OCI-LY1 (cell line): ENCODE data around the gene GFOD2.

Experiments used
- H2AFZ ChIP-seq: fragments of 200-600 bp; sonication (generic), shearing (Covaris generic); 2 replicates; pipeline ENCODE4 v1.6.0; 2014; ENCODE audit warnings: antibody characterized with exemption, mild to moderate bottlenecking, low read length
- H3F3A ChIP-seq: fragments of 200-600 bp; sonication (generic), shearing (Covaris generic); 2 replicates; pipeline ENCODE4 v1.6.0; 2014; ENCODE audit warnings: mild to moderate bottlenecking, antibody characterized with exemption, low read length, moderate library complexity; ENCODE audit not compliant: insufficient read depth
- H3K27ac ChIP-seq: fragments of 200-600 bp; sonication (generic); 2 replicates; pipeline ENCODE4 v1.5.1; 2014; ENCODE audit warnings: low read length, mixed run types, mild to moderate bottlenecking, low read depth; ENCODE audit not compliant: poor library complexity, severe bottlenecking
- H3K27me3 ChIP-seq: fragments of 200-600 bp; sonication (generic); 2 replicates; pipeline ENCODE4 v1.6.0; 2014; ENCODE audit warnings: antibody characterized with exemption, mild to moderate bottlenecking, low read length, moderate library complexity; ENCODE audit not compliant: insufficient read depth
- H3K36me3 ChIP-seq: fragments of 200-600 bp; sonication (generic); 2 replicates; pipeline ENCODE4 v1.6.1; 2014; ENCODE audit warnings: mild to moderate bottlenecking, antibody characterized with exemption, low read length, moderate library complexity, mixed read lengths; ENCODE audit not compliant: insufficient read depth
- H3K4me1 ChIP-seq: fragments of 200-600 bp; sonication (generic); 2 replicates; pipeline ENCODE4 v1.5.1; 2014; ENCODE audit warnings: mild to moderate bottlenecking, low read length, moderate library complexity; ENCODE audit not compliant: insufficient read depth, severe bottlenecking
- H3K4me2 ChIP-seq: fragments of 200-600 bp; sonication (generic), shearing (Covaris generic); 2 replicates; pipeline ENCODE4 v1.6.1; 2014; ENCODE audit warnings: low read length
- H3K4me3 ChIP-seq: fragments of 200-600 bp; sonication (generic); 2 replicates; pipeline ENCODE4 v1.5.1; 2014; ENCODE audit warnings: low read length, low read depth, mild to moderate bottlenecking, mixed read lengths; ENCODE audit not compliant: poor library complexity, severe bottlenecking
- H3K79me2 ChIP-seq: fragments of 200-600 bp; shearing (Covaris generic); 2 replicates; pipeline ENCODE4 v1.6.1; 2016; ENCODE audit warnings: mixed run types, low read length, mixed read lengths; ENCODE audit not compliant: insufficient read depth
- H3K9ac ChIP-seq: fragments of 200-600 bp; sonication (generic), shearing (Covaris generic); 2 replicates; pipeline ENCODE4 v1.6.1; 2014; ENCODE audit warnings: mild to moderate bottlenecking, low read length, mixed read lengths
- H3K9me2 ChIP-seq: fragments of 200-600 bp; sonication (generic), shearing (Covaris generic); 2 replicates; pipeline ENCODE4 v1.6.1; 2014; ENCODE audit warnings: low read depth, mild to moderate bottlenecking, low read length, mixed read lengths
- H3K9me3 ChIP-seq: fragments of 200-600 bp; shearing (Covaris generic); 2 replicates; pipeline ENCODE4 v1.6.1; 2014; ENCODE audit warnings: low read length, mixed read lengths
- H4K20me1 ChIP-seq: fragments of 200-600 bp; sonication (generic), shearing (Covaris generic); 2 replicates; pipeline ENCODE4 v1.6.0; 2016; ENCODE audit warnings: mild to moderate bottlenecking, low read length; ENCODE audit not compliant: insufficient read depth
- CTCF ChIP-seq: fragments of 200-600 bp; sonication (generic), shearing (Covaris generic); IDR thresholded peaks from 2 replicates; pipeline ENCODE4 v1.5.1; 2017; ENCODE audit warnings: mild to moderate bottlenecking, antibody characterized with exemption, low read length, moderate library complexity, mixed read lengths
- EZH2 ChIP-seq: fragments of 200-600 bp; sonication (generic), shearing (Covaris generic); IDR thresholded peaks from 2 replicates; pipeline ENCODE4 v1.8.0; 2017; ENCODE audit warnings: borderline replicate concordance, mixed run types, mild to moderate bottlenecking, antibody characterized with exemption, low read length, moderate library complexity, mixed read lengths

GFOD2 gene

GRCh38 chr16:67653789-67654402 is 65.2 kb downstream of the GFOD2 start:
- no peak overlapping the region for H3K9ac ChIP-seq
- no peaks in the 10 kb centered on the region for H3F3A ChIP-seq
- no peak overlapping the region for H3K4me3 ChIP-seq
- no peak overlapping the region for H3K27ac ChIP-seq
- no peak overlapping the region for H2AFZ ChIP-seq
- no peaks in the 10 kb centered on the region for H3K9me3 ChIP-seq
- H3K4me2 ChIP-seq: no peak overlapping the region
- no peaks in the 10 kb centered on the region for H3K9me2 ChIP-seq
- no peak for TF ChIP-seq EZH2
- no peak for TF ChIP-seq CTCF
- no peaks in the 10 kb centered on the region for H3K79me2 ChIP-seq
- H4K20me1 ChIP-seq: no peaks in the 10 kb centered on the region
- no peaks in the 10 kb centered on the region for H3K27me3 ChIP-seq
- peaks cover 85% of the 10 kb centered on the region for H3K36me3 ChIP-seq
- peaks cover 6% of the 10 kb centered on the region for H3K4me1 ChIP-seq

- Histone ChIP-seq H3K27me3 (no peaks in the 10 kb centered on the region), H4K20me1 (no peaks in the 10 kb centered on the region), H3K4me2 (no peak overlapping the region), H3K36me3 (peaks cover 86% of the 10 kb centered on the region), H3K79me2 (no peaks in the 10 kb centered on the region), H3K9ac (no peak overlapping the region), H3K4me3 (no peak overlapping the region), H3F3A (no peaks in the 10 kb centered on the region), H3K9me2 (no peaks in the 10 kb centered on the region), H3K4me1 (peaks cover under 1% of the 10 kb centered on the region), H3K27ac (no peak overlapping the region), H3K9me3 (no peaks in the 10 kb centered on the region), H2AFZ (no peak overlapping the region)
- TF ChIP-seq CTCF: no peak
- TF ChIP-seq EZH2: no peak
These were observed 65.9 kb downstream of the GFOD2 start for GRCh38 chr16:67653128-67653788.

- no peak overlapping the region for H3K4me3 ChIP-seq
- TF ChIP-seq EZH2: no peak
- no peak for TF ChIP-seq CTCF
- no peaks in the 10 kb centered on the region for H3F3A ChIP-seq
- no peaks in the 10 kb centered on the region for H3K4me1 ChIP-seq
- H3K9ac ChIP-seq: no peak overlapping the region
- H3K27ac ChIP-seq: no peak overlapping the region
- no peaks in the 10 kb centered on the region for H3K79me2 ChIP-seq
- no peak overlapping the region for H3K4me2 ChIP-seq
- H3K27me3 ChIP-seq: no peaks in the 10 kb centered on the region
- peaks cover 81% of the 10 kb centered on the region for H3K36me3 ChIP-seq
- no peak overlapping the region for H2AFZ ChIP-seq
- H3K9me2 ChIP-seq: no peaks in the 10 kb centered on the region
- H4K20me1 ChIP-seq: no peaks in the 10 kb centered on the region
- H3K9me3 ChIP-seq: no peaks in the 10 kb centered on the region
These were observed 66.5 kb downstream of the GFOD2 start for GRCh38 chr16:67652578-67653127.
